Measurements from ENCODE around the gene PCDHA1.

Gene PCDHA1

DNA sequence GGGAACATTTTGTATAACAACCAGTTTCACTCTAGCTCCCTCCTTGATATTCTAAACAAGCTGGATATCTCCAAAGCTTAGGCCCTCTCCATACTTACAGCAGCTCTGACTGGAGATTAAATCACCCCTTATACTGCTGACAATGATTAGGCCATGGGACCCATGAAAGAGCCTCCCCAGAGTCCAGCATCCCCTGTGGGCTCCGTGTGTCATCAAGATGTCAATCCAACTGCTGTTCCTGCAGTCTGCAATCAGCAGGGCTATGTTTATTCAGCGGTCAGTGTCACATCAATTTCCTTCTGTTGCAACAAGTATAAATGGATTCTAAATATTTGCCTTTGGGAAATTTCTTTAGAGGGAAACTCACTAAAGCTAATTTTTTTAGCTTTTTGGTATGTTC is 206.9 kb downstream of the PCDHA1 start:
- no peak for DNase-seq

DNA sequence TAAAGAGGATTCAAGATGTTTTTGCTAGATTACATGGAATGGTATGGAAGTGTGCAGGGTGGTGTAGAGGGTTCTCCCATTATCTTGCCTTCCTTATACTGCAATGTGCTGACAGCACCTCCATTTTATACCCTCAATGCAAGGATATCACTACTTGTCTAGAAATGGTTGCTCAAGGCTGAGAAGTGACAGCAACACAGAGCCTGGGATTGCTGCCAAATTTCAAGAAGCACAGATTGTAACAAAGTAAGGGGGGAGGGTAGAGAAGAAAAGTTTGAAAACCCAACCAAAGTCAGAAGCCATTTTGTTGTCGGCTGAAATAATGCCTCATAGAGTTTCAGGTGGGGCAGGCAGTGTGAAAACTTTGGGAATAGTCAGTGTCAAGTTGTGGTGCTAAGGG is 210.1 kb downstream of the PCDHA1 start:
- DNase-seq, result no peak

DNA sequence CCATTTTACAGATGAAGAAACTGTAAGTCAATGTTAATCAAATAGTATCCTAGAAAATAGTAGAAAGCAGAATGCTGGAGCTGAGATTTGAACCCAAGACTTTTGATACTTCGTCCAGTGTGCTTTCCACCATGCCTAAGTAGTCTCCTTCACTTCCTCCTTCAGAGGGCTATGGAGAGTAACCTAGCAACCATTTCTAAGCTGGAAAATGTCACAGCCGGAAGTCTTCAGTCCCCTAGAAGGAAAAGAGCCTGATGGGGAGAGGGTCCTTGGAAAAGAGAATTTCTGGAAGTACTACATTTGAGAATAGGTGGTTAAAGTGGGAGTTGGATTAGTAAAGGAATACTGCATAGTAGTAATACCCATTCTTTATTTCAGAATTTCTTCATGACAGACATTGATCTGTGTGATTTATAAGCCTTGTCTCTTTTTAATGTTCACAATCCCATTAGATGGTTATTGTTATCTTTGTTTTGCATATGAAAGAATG is 213.0 kb downstream of the PCDHA1 start:
- DNase-seq, result no peak

DNA sequence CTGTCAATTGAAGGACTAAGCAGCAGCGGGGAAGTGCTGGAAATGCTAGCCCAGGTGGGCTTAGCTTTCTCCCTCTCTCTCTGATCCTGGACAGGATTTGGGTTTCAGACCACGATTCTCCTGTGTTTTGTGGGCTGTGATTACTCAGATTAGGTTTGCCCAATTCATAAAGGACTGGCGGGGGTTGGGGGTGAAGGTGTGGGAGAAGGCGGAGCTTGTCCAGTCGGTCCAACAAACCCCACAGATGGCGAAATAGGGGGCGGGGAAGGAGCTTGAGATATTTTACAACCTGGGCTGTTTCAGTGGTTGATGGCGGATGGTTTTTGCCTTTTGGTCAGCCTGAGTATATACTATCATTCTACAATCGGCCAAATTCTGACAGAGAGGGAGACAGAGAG is 215.5 kb downstream of the PCDHA1 start:
- DNase-seq, result no peak

DNA sequence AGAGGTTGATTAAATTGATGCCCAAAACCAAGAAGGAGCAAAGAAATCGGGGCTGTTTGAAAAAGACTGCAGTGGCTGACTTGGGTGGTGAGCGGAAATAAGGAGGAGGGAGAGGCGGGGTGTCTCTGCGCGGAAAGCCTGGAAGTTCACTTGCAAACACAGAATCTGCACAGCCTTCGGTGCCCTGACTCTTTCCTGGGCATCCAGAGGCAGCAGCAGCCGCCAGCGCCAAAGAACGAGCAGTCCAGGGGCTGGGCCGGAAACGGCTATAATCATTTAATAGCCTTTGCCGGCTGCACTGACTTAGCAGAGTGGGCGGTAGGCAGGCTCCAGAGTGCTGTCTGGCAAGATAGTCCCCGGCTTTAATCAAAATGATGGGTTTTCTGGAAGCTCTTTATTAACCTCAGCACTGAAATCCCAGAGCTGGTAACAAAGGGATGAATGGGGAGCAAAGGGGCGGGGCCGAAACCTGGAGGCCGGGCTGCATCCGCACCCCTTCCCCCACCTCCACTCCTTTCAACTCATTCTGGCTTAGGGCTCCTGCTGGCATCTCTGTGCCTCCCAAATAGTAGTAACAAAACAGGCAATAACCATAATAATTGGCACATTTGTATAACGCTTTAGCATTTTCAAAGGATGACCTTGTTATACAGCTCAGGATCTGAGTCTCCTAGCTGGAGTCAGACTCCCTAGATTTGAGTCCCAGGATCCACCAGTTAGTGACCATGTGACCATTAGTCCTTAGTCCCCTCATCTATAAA is 216.1 kb downstream of the PCDHA1 start:
- DNase-seq, result no peak

DNA sequence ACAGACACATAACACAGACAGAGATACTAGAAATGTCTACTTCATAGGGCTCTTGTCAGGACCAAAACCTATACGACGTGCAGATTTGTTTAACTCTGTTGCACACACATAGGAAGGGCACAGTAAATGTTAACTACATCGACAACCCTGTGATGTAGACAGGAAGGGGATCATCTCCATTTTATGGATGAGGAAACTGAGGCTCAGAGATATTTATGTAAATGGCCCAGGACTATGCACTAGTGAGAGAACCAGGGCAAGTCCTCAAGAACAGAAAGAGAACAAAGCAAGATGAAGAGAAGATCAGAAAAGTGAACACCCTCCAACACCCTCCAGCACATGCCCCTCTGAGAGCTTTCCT is 216.6 kb downstream of the PCDHA1 start:
- DNase-seq, result no peak

DNA sequence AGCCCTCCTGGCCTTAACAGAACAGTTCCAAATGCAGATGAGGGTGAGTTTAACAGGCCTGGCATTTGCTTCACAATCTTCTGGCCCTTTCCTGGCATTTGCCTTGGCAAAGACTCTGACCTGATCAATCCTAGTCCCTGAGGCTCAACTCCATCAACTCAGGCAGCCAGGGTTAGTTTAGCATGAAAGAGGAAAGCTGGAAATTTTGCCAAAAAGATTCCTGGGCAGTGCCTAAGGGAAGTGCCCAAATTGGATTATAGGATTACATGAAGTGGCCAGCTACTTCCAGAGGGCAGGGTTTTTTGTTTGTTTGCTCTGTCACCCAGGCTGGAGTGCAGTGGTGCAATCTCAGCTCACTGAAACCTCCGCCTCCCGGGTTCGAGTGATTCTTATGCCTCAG is 217.1 kb downstream of the PCDHA1 start:
- no peak for DNase-seq

DNA sequence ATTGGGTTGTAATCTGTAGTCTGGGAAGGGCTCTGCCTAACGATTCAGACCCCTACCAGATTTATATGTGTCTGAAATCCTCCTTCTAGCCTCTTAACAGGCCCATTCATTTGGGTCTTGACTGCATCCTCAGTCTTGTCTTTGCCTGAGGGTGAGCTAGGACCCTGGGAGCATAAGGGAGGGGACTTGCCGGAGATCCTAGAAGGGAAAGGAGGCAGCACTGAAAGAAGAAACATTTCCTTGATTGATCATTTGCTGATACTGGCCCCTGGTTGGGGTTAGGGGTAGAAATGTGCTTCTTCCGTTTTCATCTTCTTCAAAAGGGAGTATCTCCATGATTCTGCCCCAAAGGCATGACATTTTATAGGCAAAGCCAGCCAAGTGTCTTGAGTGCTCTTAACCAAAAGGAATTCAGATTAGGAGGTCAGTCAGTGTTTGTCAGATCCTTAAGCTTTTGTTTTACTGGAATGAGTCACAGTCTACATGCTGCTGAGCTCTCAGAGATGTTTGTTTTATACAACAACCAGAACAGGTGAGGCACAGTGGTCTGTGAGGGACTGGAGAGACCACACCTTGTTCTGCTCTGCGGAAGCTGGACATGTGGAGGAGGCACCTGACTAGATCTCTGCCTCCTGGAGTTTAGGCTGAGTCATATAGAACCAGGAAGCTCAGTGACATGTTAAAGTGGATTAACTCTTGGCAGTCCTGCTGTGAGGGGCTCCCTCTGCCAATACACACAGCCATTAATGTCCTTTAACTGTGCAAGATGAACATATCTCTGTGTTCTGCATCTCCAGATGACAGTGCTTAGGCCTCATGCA is 218.1 kb downstream of the PCDHA1 start:
- DNase-seq, result no peak

DNA sequence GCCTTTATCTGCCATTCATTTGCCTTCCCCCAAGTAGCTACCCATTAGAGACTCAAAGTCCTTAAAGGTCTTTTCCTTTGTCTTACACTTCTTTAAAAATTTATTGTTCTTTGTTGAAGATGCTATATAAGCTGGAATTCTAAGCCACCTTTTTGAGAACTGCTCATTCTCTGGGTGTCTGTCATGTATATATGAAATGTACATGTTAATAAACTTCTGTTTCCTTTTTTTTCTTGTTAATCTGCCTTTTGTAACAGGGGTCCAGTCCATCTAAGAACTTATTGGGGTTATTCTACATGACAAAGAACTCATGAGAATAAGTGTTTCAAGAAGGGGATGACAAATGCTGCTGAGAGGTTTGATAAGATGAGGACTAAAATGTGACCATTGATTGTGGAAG is 221.9 kb downstream of the PCDHA1 start:
- no peak for DNase-seq

DNA sequence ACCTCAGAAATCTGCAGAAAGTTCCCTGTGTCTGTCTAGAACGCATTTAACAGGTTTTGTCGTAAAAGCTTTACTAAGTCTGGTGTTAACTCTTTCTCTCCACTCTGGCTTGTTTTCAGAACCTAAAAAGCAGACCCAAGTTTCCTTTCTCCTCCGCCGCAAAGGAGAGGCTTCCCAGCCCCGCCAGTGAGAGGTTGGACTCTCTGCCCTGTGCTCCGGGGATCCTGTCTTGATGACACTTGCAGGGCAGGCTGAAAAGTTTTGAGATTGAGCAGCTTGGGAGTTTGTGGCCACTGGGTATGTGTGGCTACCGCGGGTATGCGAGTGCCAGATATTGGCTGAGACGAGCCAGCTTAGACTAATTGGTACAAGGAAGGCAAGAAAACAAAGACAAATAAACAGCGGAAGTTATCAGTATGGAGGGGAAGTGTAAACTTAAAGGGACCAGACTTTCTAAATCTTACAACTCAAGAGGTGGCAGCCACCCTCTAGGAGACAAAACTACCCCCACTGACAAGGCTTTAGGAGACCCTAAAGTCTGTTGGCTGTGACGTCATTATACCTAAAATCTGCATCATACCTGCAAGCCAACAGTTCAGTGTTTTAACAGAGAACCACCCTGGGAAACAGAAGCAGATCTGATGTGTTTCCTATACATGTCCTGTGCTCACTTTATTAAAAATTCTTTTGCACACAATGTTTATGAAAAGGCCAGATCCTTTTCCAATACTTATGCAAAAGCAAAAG is 224.3 kb downstream of the PCDHA1 start:
- no peak for DNase-seq

DNA sequence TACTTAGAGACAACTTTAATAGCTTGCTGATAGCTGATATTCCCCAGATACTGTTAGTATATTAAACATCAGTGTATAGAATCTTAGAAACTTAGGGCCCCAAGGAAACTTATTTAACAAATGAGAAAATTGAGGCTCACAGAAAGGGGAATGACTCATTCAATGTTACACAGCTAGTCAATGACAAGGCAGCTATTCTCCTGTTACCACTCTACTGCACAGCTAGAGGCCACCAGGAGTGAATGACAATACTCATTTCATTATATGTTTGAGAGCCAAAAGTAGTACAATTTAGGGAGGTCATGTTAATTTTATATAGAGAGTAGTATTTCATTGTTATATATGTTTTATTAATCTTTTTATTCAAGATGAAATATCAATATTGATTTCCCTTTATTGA is 232.0 kb downstream of the PCDHA1 start:
- no peak for DNase-seq

DNA sequence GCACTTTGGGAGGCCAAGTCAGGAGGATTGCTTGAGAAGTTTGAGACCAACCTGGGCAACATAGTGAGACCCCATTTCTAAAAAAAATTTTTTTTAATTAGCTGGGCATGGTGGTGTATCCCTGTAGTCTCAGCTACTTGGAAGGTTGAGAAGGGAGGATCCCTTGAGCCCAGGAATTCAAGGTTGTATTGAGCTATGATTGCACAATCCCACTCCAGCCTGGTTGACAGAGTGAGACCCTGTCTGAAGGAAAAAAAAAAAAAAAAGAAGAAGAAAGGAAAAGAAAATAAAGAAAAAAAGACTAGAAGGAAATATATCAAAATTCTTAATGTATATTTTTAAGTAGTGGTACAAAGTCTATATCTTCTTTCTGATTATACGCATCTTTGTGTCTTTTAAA is 236.4 kb downstream of the PCDHA1 start:
- DNase-seq, result no peak

DNA sequence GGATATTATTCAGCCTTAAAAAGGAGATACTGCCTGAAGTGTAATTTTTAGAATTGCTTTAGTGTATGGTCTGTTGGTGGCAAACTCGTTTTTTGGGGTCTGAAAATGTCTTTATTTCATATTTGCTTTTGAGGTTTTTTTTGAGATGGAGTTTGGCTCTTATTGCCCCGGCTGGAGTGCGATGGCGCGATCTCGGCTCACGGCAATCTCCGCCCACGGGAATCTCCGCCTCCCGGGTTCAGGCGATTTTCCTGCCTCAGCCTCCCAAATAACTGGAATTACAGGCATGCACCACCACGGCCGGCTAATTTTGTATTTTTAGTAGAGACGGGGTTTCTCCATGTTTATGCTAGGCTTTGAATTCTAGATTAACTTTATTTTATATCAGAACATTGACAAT is 245.1 kb downstream of the PCDHA1 start:
- no peak for DNase-seq

DNA sequence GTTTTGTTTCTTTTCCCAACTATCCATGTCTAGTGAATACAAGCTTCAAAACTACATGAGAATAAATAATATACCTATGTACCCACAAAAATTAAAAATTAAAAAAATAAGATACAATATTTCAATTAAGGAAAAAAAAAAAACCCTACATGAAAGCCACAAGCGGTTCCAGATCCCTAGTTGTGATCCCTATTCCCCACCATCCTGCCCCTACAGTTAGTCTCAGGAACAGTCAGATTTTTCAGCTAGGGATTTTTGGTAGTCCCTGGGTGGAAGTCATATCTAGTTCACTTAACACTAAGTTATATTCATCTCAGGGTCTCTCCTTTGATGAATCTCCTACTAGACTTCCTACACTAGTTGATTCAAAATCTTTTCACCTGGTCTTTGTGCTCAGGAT is 246.7 kb downstream of the PCDHA1 start:
- DNase-seq, result no peak

DNA sequence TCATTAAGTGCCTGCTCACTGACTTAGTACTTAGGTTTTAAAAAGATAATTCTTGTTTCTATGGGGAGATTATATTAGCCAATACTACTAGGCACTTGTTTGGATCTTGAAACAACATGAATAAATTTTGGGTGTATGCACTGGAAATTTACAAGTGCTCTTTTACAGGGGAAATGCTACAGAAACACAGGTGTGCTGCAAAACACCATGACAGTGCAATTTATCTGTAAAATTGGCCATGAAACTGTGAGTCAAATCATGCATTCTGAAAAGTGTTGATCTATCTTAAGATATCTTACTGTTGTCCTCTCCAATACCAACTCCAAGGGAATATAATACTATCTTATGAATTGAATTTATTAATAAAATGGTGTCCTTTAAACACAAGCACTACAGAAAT is 253.1 kb downstream of the PCDHA1 start:
- DNase-seq, result no peak

DNA sequence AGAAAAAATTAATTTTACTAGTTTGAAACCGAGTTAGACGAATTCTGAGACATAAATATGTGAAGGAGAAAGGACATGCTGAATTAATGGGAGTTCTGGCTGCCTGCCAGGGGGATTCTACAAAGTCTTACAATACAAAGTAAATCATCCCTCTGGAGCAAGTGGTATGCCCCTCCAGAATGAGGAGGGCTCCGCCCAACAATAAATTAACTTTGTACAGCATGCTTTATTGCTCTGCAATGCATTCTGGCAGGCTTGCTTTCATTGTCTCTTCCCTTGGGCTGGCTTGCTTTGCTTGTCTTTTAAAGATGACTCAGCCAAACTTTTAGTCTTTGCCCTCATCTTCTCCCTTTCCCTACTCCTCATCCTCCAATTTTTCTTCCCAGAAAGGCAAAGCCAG is 253.6 kb downstream of the PCDHA1 start:
- DNase-seq, result no peak

DNA sequence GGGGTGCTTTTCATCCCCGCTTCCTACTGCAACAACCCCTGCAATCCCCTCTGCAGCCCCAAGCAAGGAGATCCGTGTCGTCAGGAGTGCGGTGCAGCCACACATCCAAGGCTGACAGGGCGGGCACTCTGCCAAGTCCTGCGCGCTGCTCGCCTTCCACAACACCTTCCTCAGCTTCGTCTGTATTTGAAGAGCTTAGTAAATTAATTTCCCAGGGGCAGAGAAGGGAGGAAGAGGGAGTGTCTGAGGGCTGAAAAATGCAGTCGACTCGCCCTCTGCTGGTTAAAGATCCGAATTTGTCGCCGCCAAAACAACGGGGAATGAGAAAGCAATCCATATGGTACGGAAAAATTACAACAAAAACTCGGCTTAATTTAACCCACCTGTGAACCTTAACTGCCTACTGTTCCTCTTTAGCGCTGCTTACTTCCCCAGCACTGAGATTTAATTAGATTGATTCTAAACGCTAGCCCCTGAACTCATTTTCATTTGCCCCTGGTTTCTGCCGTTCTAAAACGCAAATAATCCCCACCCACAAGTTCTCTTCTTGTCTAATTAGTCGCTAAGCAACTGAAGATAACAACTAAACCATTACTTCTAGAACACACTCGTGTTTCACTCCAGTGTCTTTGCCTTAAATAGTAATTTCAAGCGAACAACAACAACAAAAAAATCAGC is 254.3 kb downstream of the PCDHA1 start:
- DNase-seq, result peak; percentile 6

DNA sequence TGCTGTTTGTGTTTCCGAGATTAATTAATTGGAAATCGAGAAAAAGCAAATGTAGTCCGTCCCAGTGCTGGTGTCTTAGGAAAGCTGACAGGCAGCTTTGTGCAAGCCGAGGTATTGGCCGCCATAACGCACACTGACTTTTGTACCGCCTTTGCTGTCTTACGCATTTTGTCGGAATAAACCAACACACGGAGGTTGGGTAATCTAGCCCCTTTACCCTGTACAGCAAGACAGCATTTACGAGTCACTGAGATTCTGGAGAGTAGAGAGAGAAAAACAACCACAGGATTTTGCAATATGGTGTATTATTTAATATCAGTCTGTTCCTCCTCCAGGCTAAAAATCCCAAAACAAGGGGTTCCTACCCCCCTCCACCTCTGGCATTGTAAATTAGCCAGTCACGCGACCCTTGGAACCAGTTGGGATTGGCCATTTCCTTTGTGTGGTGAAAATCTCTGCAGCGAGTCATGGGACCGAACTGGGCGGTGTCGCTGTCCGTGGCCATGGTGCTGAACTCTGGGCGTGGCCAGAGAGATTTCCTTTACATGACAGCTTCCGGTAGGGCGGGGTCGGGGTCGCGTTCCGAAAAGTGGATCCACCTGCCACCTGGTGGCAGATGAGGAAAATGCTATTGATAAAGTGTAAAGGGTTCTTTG is 255.0 kb downstream of the PCDHA1 start:
- peak; percentile 80 for DNase-seq

DNA sequence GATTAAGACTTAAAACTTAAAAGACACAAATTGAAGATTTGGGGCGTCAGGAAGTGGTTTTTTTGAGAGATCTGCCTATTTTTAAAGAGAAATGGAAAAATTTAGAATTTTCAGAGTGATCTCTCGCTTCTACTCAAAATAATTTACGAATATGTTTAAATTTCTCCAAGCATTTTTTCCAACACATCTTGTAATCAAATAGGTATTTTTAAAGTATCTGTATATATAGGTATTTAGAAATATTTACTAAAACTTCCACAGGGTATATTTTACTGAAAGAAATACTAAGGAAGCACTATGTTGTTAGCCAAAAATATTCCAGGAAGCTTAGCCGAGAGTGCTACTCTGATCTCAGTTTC is 255.5 kb downstream of the PCDHA1 start:
- no peak for DNase-seq

DNA sequence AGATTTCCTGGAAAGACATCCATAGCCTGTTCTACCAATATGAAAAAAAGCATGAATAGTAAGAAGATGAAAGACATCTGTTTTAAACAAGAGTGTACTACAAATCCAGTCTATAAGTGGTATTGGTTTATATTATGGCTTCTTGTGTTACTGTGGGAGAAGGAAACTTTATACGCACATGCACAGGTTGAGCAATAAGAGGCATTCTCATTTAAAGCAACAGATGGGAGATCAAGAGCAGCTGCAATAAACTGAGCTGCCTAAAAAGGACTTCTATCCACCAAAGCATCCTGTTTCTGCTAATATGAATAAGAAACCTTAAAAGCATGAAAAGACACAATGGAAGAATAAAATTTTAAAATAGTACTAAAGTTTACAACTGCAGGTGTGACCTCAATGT is 256.6 kb downstream of the PCDHA1 start:
- DNase-seq, result no peak

DNA sequence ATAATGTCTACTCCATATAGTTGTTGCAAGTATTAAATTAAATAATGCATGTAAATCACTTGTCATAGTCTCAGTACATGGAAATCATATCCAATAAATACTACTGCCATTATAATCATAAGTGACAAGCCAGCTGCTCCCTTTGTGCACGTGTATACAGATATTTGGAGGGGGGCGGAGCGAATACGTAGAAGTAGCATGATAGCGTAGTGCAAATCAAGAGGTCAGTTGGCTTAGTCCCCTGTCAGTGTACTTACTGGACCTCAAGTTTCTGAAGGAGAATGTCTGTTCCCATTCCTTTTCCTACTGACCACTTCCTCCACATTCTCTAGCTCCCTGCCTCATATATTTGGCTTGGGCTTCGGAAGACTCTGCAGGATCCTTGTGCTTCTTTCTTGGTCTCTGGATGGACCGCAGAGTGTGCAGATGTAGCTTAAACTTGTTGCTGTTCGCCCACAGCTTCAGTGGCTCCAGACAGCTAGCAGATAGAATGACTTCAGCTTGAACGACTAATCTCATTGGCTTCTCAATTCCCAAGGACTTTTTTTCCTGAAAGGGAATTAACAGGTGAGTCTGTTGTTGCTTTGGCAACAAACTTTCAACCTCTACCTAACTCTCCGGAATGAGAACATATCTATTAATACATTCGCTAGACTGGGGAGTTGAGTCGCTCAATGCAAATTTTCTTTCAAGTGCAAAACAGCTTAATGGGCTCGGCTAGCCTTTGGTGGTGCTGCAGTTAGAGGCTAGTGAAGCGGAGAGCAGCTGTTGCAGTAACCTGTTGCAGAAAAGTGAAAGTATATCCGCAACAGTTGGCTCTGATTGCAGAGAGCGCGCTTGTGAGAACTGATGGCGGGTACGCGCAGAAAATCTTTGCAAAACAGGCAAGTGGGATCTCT is 264.9 kb downstream of the PCDHA1 start, which contains the start of gene PCDHB1:
Gene PCDHB1, plus strand, starts transcription at position 753 of the 899 bp plus-strand sequence. Its CDS starts 97 bp downstream, at position 850.
- no peak for DNase-seq

DNA sequence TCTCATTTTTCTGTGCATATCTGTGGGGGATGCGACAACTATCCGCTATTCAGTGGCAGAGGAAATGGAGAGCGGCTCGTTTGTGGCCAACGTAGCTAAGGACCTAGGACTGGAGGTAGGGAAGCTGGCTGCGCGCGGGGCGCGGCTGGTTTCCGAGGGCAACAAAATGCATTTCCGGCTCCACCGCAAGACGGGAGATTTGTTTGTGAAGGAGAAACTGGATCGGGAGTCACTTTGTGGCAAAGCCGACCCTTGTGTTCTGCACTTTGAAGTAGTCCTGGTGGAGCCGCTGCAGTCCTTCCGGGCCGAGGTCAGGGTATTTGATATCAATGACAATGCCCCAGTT is 265.6 kb downstream of the PCDHA1 start:
- no peak for DNase-seq

Measured in activated CD4-positive, alpha-beta T cell treated with anti-CD3 and anti-CD28 coated beads, Interleukin-2, Interleukin-6, amounts not matched to agents 100 ng/mL and 50 ng/mL, durations not matched to agents 16 hours and 8 hours (primary cell).